Stimulated activated CD8-positive, alpha-beta memory T cell treated with anti-CD3 and anti-CD28 coated beads, Interleukin-12 subunit alpha, Interleukin-12 subunit beta, amount 100 ng/mL, for 1 hour (primary cell): ENCODE measurements around the gene PDIA5.

Experiments
- DNase-seq: peaks from one replicate; pipeline ENCODE4 v3.0.0-alpha.2; 2020; ENCODE audit warnings: low read depth

Gene PDIA5

GRCh38 chr3:123066896-123067688 lies at the start of gene PDIA5:
TSS of gene PDIA5 (plus strand) at chr3:123067025. CDS start at chr3:123067165, 140 bp downstream.
- peak; percentile 34 for DNase-seq

GRCh38 chr3:123018683-123019082 lies 48.1 kb upstream of the PDIA5 start:
- no peak for DNase-seq

- DNase-seq = no peak
These were observed 47.7 kb upstream of the PDIA5 start for GRCh38 chr3:123019161-123019560.

- no peak for DNase-seq
These were observed 47.2 kb upstream of the PDIA5 start for GRCh38 chr3:123019591-123019990.

- no peak for DNase-seq
These were observed 46.1 kb upstream of the PDIA5 start for GRCh38 chr3:123020709-123021108.

- DNase-seq = no peak
These were observed 45.4 kb upstream of the PDIA5 start for GRCh38 chr3:123021388-123021787.

- no peak for DNase-seq
These were observed 44.8 kb upstream of the PDIA5 start for GRCh38 chr3:123021996-123022510.

- DNase-seq = no peak
These were observed 42.8 kb upstream of the PDIA5 start for GRCh38 chr3:123024056-123024455.

- no peak for DNase-seq
These were observed 40.9 kb upstream of the PDIA5 start for GRCh38 chr3:123025642-123026521.

GRCh38 chr3:123026565-123027291 lies 40.1 kb upstream of the PDIA5 start:
- no peak for DNase-seq

- DNase-seq = no peak
These were observed 39.3 kb upstream of the PDIA5 start, which contains the start of gene SEMA5B for GRCh38 chr3:123027292-123028232. TSS of gene SEMA5B (minus strand) at chr3:123027763. CDS start at chr3:122961263, 66,500 bp downstream.

GRCh38 chr3:123028233-123028828 lies 38.5 kb upstream of the PDIA5 start:
- DNase-seq = no peak

- DNase-seq = no peak
These were observed 35.8 kb upstream of the PDIA5 start for GRCh38 chr3:123031051-123031450.

- DNase-seq = no peak
These were observed 34.8 kb upstream of the PDIA5 start for GRCh38 chr3:123032057-123032456.

GRCh38 chr3:123034120-123034519 lies 32.7 kb upstream of the PDIA5 start:
- DNase-seq = no peak

GRCh38 chr3:123034996-123035395 lies 31.8 kb upstream of the PDIA5 start:
- no peak for DNase-seq

GRCh38 chr3:123036352-123037014 lies 30.3 kb upstream of the PDIA5 start:
- no peak for DNase-seq

- no peak for DNase-seq
These were observed 29.8 kb upstream of the PDIA5 start for GRCh38 chr3:123037015-123037375.

- DNase-seq = no peak
These were observed 28.1 kb upstream of the PDIA5 start for GRCh38 chr3:123038751-123039150.

GRCh38 chr3:123039178-123039577 lies 27.6 kb upstream of the PDIA5 start:
- no peak for DNase-seq
